Measurements from ENCODE around the gene DYRK3. TPM values are rescaled to one million over a fixed set of nuclear protein-coding genes. Genes with fewer than 3 reads are reported as not detected.

DYRK3 gene
- total and polyA plus RNA-seq, 2 of the 13 experiments (the other 11 are each of a cell fraction or from before 2014, with no cell fraction given) = 0.48 to 2.8 TPM

- TF ChIP-seq CREB3 (CRISPR knock-in tag; IDR thresholded peaks at IDR 0.05) (no peak), ZNF773 (CRISPR knock-in tag; IDR thresholded peaks at IDR 0.05; ENCODE audit: borderline replicate concordance) (0 out of 2 replicates have a peak, but pooled peaks have one; percentile 26), EHMT2 (IDR thresholded peaks at IDR 0.05; ENCODE audit: borderline replicate concordance, low read depth, low read length) (no peak), MYPOP (CRISPR knock-in tag; IDR thresholded peaks at IDR 0.05) (peak; percentile 87), ZNF280D (CRISPR knock-in tag; IDR thresholded peaks at IDR 0.05) (peak; percentile 90), DDIT3 (CRISPR knock-in tag; IDR thresholded peaks at IDR 0.05) (no peak), TP53 (CRISPR knock-in tag; conservative IDR thresholded peaks at IDR 0.05) (no peak), MAFG (CRISPR knock-in tag; IDR thresholded peaks at IDR 0.05) (no peak), JARID2 (CRISPR knock-in tag; IDR thresholded peaks at IDR 0.05; ENCODE audit: insufficient replicate concordance) (no peak), NKX3-1 (CRISPR knock-in tag; IDR thresholded peaks at IDR 0.05) (peak; percentile 65; the same call in 1 of the 2 replicates), JUN (CRISPR knock-in tag; IDR thresholded peaks at IDR 0.05) (peak; percentile 59; the same call in 1 of the 2 replicates), RARA (CRISPR knock-in tag; IDR thresholded peaks at IDR 0.05) (no peak), LCORL (IDR thresholded peaks at IDR 0.05) (no peak), LCORL (CRISPR knock-in tag; IDR thresholded peaks at IDR 0.05) (peak; percentile 72; the same call in 1 of the 2 replicates), ZNF550 (CRISPR knock-in tag; IDR thresholded peaks at IDR 0.05; ENCODE audit: borderline replicate concordance) (no peak), YEATS4 (CRISPR knock-in tag; IDR thresholded peaks at IDR 0.05; ENCODE audit: borderline replicate concordance) (peak; percentile 83; the same call in 1 of the 2 replicates), MTF1 (CRISPR knock-in tag; IDR thresholded peaks at IDR 0.05) (no peak), TCF12 (IDR thresholded peaks at IDR 0.05) (no peak), TCF12 (CRISPR knock-in tag; IDR thresholded peaks at IDR 0.05) (no peak), MED1 (CRISPR knock-in tag; IDR thresholded peaks at IDR 0.05) (peak; percentile 33; the same call in 1 of the 2 replicates), ZBTB14 (CRISPR knock-in tag; IDR thresholded peaks at IDR 0.05) (no peak)
Observed at GRCh38 chr1:206635080-206635977, at the start of gene DYRK3 (continued).
